HEK293 (cell line): Measurements from ENCODE around the gene HIRA.

Experiments used
- CTCF ChIA-PET: fragments of 350-600 bp; formaldehyde crosslinking; extraction: SDS; loops from one replicate; lab custom pipeline; 2021; ENCODE audit warnings: antibody characterized with exemption; lab: Yijun Ruan, JAX
- POLR2A ChIA-PET: fragments of 300-600 bp; formaldehyde crosslinking; extraction: SDS; loops from one replicate; lab custom pipeline; 2020; ENCODE audit warnings: antibody characterized with exemption, inconsistent platforms; lab: Yijun Ruan, JAX
- H3K27ac ChIP-seq: fragments of 200-500 bp; sonication (Bioruptor generic); 2 replicates; pipeline ENCODE4 v1.5.1; 2014; ENCODE audit warnings: low read depth, low read length, control low read depth, inconsistent platforms; ENCODE audit errors: extremely low read depth
- H3K36me3 ChIP-seq, 2 experiments: fragments of 200-500 bp in 1 of 2; sonication (Bioruptor generic) in 1 of 2; 1 replicate in 1 of 2; 2 replicates in 1 of 2; pipeline ENCODE4 v1.5.1; 2014 to 2017; ENCODE audit warnings: inconsistent platforms in 2 of 2, low read length in 2 of 2; ENCODE audit not compliant: control insufficient read depth in 2 of 2, insufficient read depth in 1 of 2
- H3K4me1 ChIP-seq: fragments of 200-500 bp; sonication (Bioruptor generic); 2 replicates; pipeline ENCODE4 v1.5.1; 2014; ENCODE audit warnings: mild to moderate bottlenecking, low read length, inconsistent platforms; ENCODE audit not compliant: control insufficient read depth, insufficient read depth
- H3K4me3 ChIP-seq: 2 replicates; pipeline ENCODE4 v1.5.1; 2011; ENCODE audit warnings: low read depth, mild to moderate bottlenecking, control low read depth, low read length, moderate library complexity
- H3K9me3 ChIP-seq: fragments of 200-500 bp; sonication (Bioruptor generic); 2 replicates; pipeline ENCODE4 v1.5.1; 2014; ENCODE audit warnings: low read depth, low read length, inconsistent platforms; ENCODE audit not compliant: control insufficient read depth, insufficient read depth
- BCL11B ChIP-seq: fragments of 450-650 bp; formaldehyde crosslinking; IDR thresholded peaks from 2 replicates; pipeline ENCODE4 v1.5.1; 2016; ENCODE audit warnings: low read depth, missing biosample characterization, missing genetic modification characterization
- FEZF1 ChIP-seq: fragments of 450-650 bp; formaldehyde crosslinking; IDR thresholded peaks from 2 replicates; pipeline ENCODE4 v1.5.1; 2016; ENCODE audit warnings: missing biosample characterization, missing genetic modification characterization
- GLIS2 ChIP-seq: fragments of 450-650 bp; formaldehyde crosslinking; IDR thresholded peaks from 2 replicates; pipeline ENCODE4 v1.5.1; 2016; ENCODE audit warnings: missing biosample characterization, missing genetic modification characterization
- PRDM6 ChIP-seq: fragments of 450-650 bp; formaldehyde crosslinking; IDR thresholded peaks from 2 replicates; pipeline ENCODE4 v1.5.1; 2017; ENCODE audit warnings: missing biosample characterization, missing genetic modification characterization
- ZBTB11 ChIP-seq: fragments of 450-650 bp; formaldehyde crosslinking; conservative IDR thresholded peaks from 2 replicates; pipeline ENCODE4 v1.5.1; 2016; ENCODE audit warnings: low read depth, missing biosample characterization, missing genetic modification characterization
- ZBTB17 ChIP-seq: fragments of 450-650 bp; formaldehyde crosslinking; IDR thresholded peaks from 2 replicates; pipeline ENCODE4 v1.5.1; 2016; ENCODE audit warnings: missing biosample characterization, missing genetic modification characterization
- ZFP69B ChIP-seq: fragments of 450-650 bp; formaldehyde crosslinking; IDR thresholded peaks from 2 replicates; pipeline ENCODE4 v1.5.1; 2016; ENCODE audit warnings: missing biosample characterization, missing genetic modification characterization
- ZNF174 ChIP-seq: fragments of 450-650 bp; formaldehyde crosslinking; IDR thresholded peaks from 2 replicates; pipeline ENCODE4 v1.5.0; 2017; ENCODE audit warnings: missing biosample characterization, mild to moderate bottlenecking, missing genetic modification characterization
- ZNF202 ChIP-seq: fragments of 450-650 bp; formaldehyde crosslinking; IDR thresholded peaks from 2 replicates; pipeline ENCODE4 v1.5.1; 2016; ENCODE audit warnings: missing biosample characterization, missing genetic modification characterization, borderline replicate concordance
- ZNF280D ChIP-seq: fragments of 450-650 bp; formaldehyde crosslinking; IDR thresholded peaks from 2 replicates; pipeline ENCODE4 v1.5.1; 2016; ENCODE audit warnings: missing biosample characterization, missing genetic modification characterization
- ZNF292 ChIP-seq: fragments of 450-650 bp; formaldehyde crosslinking; IDR thresholded peaks from 2 replicates; pipeline ENCODE4 v1.5.1; 2016; ENCODE audit warnings: low read depth, missing biosample characterization, missing genetic modification characterization, borderline replicate concordance
- ZNF335 ChIP-seq: fragments of 450-650 bp; formaldehyde crosslinking; conservative IDR thresholded peaks from 2 replicates; pipeline ENCODE4 v1.5.1; 2016; ENCODE audit warnings: missing biosample characterization, missing genetic modification characterization
- ZNF416 ChIP-seq: fragments of 450-650 bp; formaldehyde crosslinking; IDR thresholded peaks from 2 replicates; pipeline ENCODE4 v1.5.1; 2016; ENCODE audit warnings: missing biosample characterization, missing genetic modification characterization
- ZNF433 ChIP-seq: fragments of 450-650 bp; formaldehyde crosslinking; IDR thresholded peaks from 2 replicates; pipeline ENCODE4 v1.5.1; 2016; ENCODE audit warnings: missing biosample characterization, missing genetic modification characterization, low read depth
- ZNF529 ChIP-seq: fragments of 450-650 bp; formaldehyde crosslinking; IDR thresholded peaks from 2 replicates; pipeline ENCODE4 v1.5.1; 2017; ENCODE audit warnings: missing genetic modification characterization, missing biosample characterization; ENCODE audit not compliant: insufficient replicate concordance
- ZNF549 ChIP-seq: fragments of 450-650 bp; IDR thresholded peaks from 2 replicates; pipeline ENCODE4 v1.5.1; 2018; ENCODE audit warnings: missing biosample characterization, missing genetic modification characterization, mild to moderate bottlenecking, inconsistent platforms, moderate library complexity
- ZNF610 ChIP-seq: fragments of 450-650 bp; formaldehyde crosslinking; IDR thresholded peaks from 2 replicates; pipeline ENCODE4 v1.5.1; 2016; ENCODE audit warnings: missing biosample characterization, missing genetic modification characterization, borderline replicate concordance
- ZNF624 ChIP-seq: fragments of 450-650 bp; formaldehyde crosslinking; IDR thresholded peaks from 2 replicates; pipeline ENCODE4 v1.5.1; 2017; ENCODE audit warnings: missing biosample characterization, missing genetic modification characterization
- ZNF701 ChIP-seq: fragments of 450-650 bp; formaldehyde crosslinking; IDR thresholded peaks from 2 replicates; pipeline ENCODE4 v1.5.1; 2016; ENCODE audit warnings: missing biosample characterization, missing genetic modification characterization
- ZNF76 ChIP-seq: fragments of 450-650 bp; formaldehyde crosslinking; IDR thresholded peaks from 2 replicates; pipeline ENCODE4; 2016; ENCODE audit warnings: low read depth, missing biosample characterization, missing genetic modification characterization, borderline replicate concordance
- ZNF792 ChIP-seq: fragments of 450-650 bp; formaldehyde crosslinking; IDR thresholded peaks from 2 replicates; pipeline ENCODE4 v1.5.1; 2016; ENCODE audit warnings: missing biosample characterization, missing genetic modification characterization
- ZSCAN23 ChIP-seq: fragments of 450-650 bp; formaldehyde crosslinking; IDR thresholded peaks from 2 replicates; pipeline ENCODE4 v1.5.1; 2016; ENCODE audit warnings: missing biosample characterization, missing genetic modification characterization
- ZXDB ChIP-seq: fragments of 450-650 bp; formaldehyde crosslinking; IDR thresholded peaks from 2 replicates; pipeline ENCODE4 v1.5.1; 2016; ENCODE audit warnings: missing biosample characterization, missing genetic modification characterization

HIRA gene

GRCh38 chr22:19456541-19456940, 25.0 kb upstream of the HIRA start:
- Histone ChIP-seq H3K27ac (no peak overlapping the region), H3K9me3 (no peaks in the 10 kb centered on the region), H3K4me1 (no peaks in the 10 kb centered on the region), H3K4me3 (no peak overlapping the region), H3K36me3 (peaks cover 10 to 99% of the 10 kb centered on the region in 2 experiments; a peak in 2 of 3 replicates)
- ChIA-PET CTCF (no interaction called here), POLR2A (interaction anchor here (0.9 kb wide), 1 partner anchor 25 kb away, joined by 3 read pairs; the partner anchor contains the start of gene HIRA)
- TF ChIP-seq ZNF701 (tag by site-specific recombination), result no peak
- TF ChIP-seq ZNF202 (tag by site-specific recombination), result no peak
- no peak for TF ChIP-seq ZFP69B (tag by site-specific recombination)
- no peak for TF ChIP-seq PRDM6

GRCh38 chr22:19455585-19456370, 24.2 kb upstream of the HIRA start:
- Histone ChIP-seq H3K4me3 (no peak overlapping the region), H3K36me3 (peaks cover 13 to 99% of the 10 kb centered on the region in 2 experiments; a peak in 2 of 3 replicates), H3K27ac (no peak overlapping the region), H3K9me3 (no peaks in the 10 kb centered on the region), H3K4me1 (no peaks in the 10 kb centered on the region)
- TF ChIP-seq GLIS2 (tag by site-specific recombination) (peak; percentile 34; the same call in 1 of the 2 replicates), ZBTB17 (no peak)
- ChIA-PET POLR2A (interaction anchor here (0.9 kb wide), 1 partner anchor 24 kb away, joined by 3 read pairs; the partner anchor contains the start of gene HIRA), CTCF (no interaction called here)

- ChIA-PET CTCF (interaction anchor here (1.0 kb wide), 1 partner anchor 11 kb away, joined by 5 read pairs; no protein-coding TSS in a partner anchor), POLR2A (no interaction called here)
- no peak overlapping the region for H3K27ac ChIP-seq
- peaks cover 11 to 99% of the 10 kb centered on the region in 2 experiments; a peak in 2 of 3 replicates for H3K36me3 ChIP-seq
- no peaks in the 10 kb centered on the region for H3K4me1 ChIP-seq
- no peaks in the 10 kb centered on the region for H3K9me3 ChIP-seq
- no peak overlapping the region for H3K4me3 ChIP-seq
- no peak for TF ChIP-seq ZNF416 (tag by site-specific recombination)
- no peak for TF ChIP-seq FEZF1
- TF ChIP-seq ZNF280D (tag by site-specific recombination), result no peak
- no peak for TF ChIP-seq ZNF792 (tag by site-specific recombination)
- no peak for TF ChIP-seq ZNF335 (tag by site-specific recombination)
- TF ChIP-seq ZXDB (tag by site-specific recombination), result no peak
- TF ChIP-seq ZNF174, result no peak
- TF ChIP-seq ZNF292, result no peak
- no peak for TF ChIP-seq ZBTB11 (tag by site-specific recombination)
- no peak for TF ChIP-seq ZNF610 (tag by site-specific recombination)
- TF ChIP-seq ZNF529 (tag by site-specific recombination), result no peak
- no peak for TF ChIP-seq BCL11B
- TF ChIP-seq ZNF76 (tag by site-specific recombination), result no peak
- no peak for TF ChIP-seq ZNF549 (tag by site-specific recombination)
- TF ChIP-seq ZSCAN23, result no peak
- TF ChIP-seq ZNF624 (tag by site-specific recombination), result no peak
- no peak for TF ChIP-seq ZNF433 (tag by site-specific recombination)
Measured at GRCh38 chr22:19455033-19455432, 23.5 kb upstream of the HIRA start.
